ENCODE measurements around the gene PAM. TPM values are rescaled to one million over a fixed set of nuclear protein-coding genes. Genes with fewer than 3 reads are reported as not detected.
"Not testable (repeated sequence)": the region's sequence is repeated elsewhere in the genome, so short reads cannot be mapped to it uniquely, and the experiment has no call there.

The PAM gene
- total RNA-seq, 2 donors from 2014 or later = 76.8 to 171 TPM

- Histone ChIP-seq H3K4me1 (replicated peaks) (peaks cover 3% of the 10 kb centered on the region), H3K27me3 (replicated peaks; ENCODE audit: insufficient read depth) (no peaks in the 10 kb centered on the region), H3K9me3 (no peaks in the 10 kb centered on the region), H3K4me3 (no peak overlapping the region), H3K27ac (no peak overlapping the region), H3K36me3 (no peaks in the 10 kb centered on the region)
- DNase-seq (ENCODE audit: low spot score) = no peak
- intact Hi-C loops (cut with DNase I) = no loop called here
- TF ChIP-seq POLR2AphosphoS5 (IDR thresholded peaks at IDR 0.05) = no peak
- TF ChIP-seq POLR2A (IDR thresholded peaks at IDR 0.05) = no peak
- no peak for TF ChIP-seq CTCF (IDR thresholded peaks at IDR 0.05)
- 95% methylated on average over 3 of the region's 3 CpGs for WGBS
Measured at GRCh38 chr5:102770803-102771202, 15.7 kb downstream of the PAM start.

- no peak for TF ChIP-seq POLR2AphosphoS5 (IDR thresholded peaks at IDR 0.05)
- TF ChIP-seq CTCF (IDR thresholded peaks at IDR 0.05) = no peak
- TF ChIP-seq POLR2A (IDR thresholded peaks at IDR 0.05) = no peak
- intact Hi-C loops (cut with DNase I) = no loop called here
- H3K36me3 ChIP-seq = no peaks in the 10 kb centered on the region
- peaks cover 3% of the 10 kb centered on the region for H3K4me1 ChIP-seq (replicated peaks)
- no peak for DNase-seq (ENCODE audit: low spot score)
- H3K27me3 ChIP-seq (replicated peaks; ENCODE audit: insufficient read depth) = no peaks in the 10 kb centered on the region
- H3K27ac ChIP-seq = no peak overlapping the region
- H3K4me3 ChIP-seq = no peak overlapping the region
- H3K9me3 ChIP-seq = no peaks in the 10 kb centered on the region
Measured at GRCh38 chr5:102771435-102771834, 16.3 kb downstream of the PAM start.

GRCh38 chr5:102772273-102772672 is 17.2 kb downstream of the PAM start:
- DNase-seq (ENCODE audit: low spot score) = no peak
- Histone ChIP-seq H3K36me3 (no peaks in the 10 kb centered on the region), H3K4me1 (replicated peaks) (peaks cover 2% of the 10 kb centered on the region), H3K27me3 (replicated peaks; ENCODE audit: insufficient read depth) (no peaks in the 10 kb centered on the region), H3K9me3 (no peaks in the 10 kb centered on the region), H3K4me3 (no peak overlapping the region), H3K27ac (no peak overlapping the region)
- intact Hi-C loops (cut with DNase I) = no loop called here
- 95% methylated on average over 1 of the region's 1 CpG for WGBS
- TF ChIP-seq POLR2A (IDR thresholded peaks at IDR 0.05) = no peak
- TF ChIP-seq POLR2AphosphoS5 (IDR thresholded peaks at IDR 0.05) = no peak
- TF ChIP-seq CTCF (IDR thresholded peaks at IDR 0.05) = no peak

- DNase-seq (ENCODE audit: low spot score) = no peak
- Histone ChIP-seq H3K36me3 (no peaks in the 10 kb centered on the region), H3K27me3 (replicated peaks; ENCODE audit: insufficient read depth) (no peaks in the 10 kb centered on the region), H3K4me3 (no peak overlapping the region), H3K9me3 (no peaks in the 10 kb centered on the region), H3K4me1 (replicated peaks) (no peaks in the 10 kb centered on the region), H3K27ac (no peak overlapping the region)
- 76% methylated on average over 1 of the region's 1 CpG for WGBS
- intact Hi-C loops (cut with DNase I) = no loop called here
- TF ChIP-seq POLR2A (IDR thresholded peaks at IDR 0.05) (no peak), CTCF (IDR thresholded peaks at IDR 0.05) (no peak), POLR2AphosphoS5 (IDR thresholded peaks at IDR 0.05) (no peak)
Measured at GRCh38 chr5:102773133-102773532, 18.0 kb downstream of the PAM start.

GRCh38 chr5:102775756-102776155 is 20.7 kb downstream of the PAM start:
- H3K4me3 ChIP-seq; H3K27me3 ChIP-seq (replicated peaks; ENCODE audit: insufficient read depth); H3K27ac ChIP-seq; DNase-seq (ENCODE audit: low spot score); intact Hi-C loops (cut with DNase I); H3K4me1 ChIP-seq (replicated peaks); H3K36me3 ChIP-seq; H3K9me3 ChIP-seq: not testable (repeated sequence)

All from prostate gland (tissue), 2 donors.